Activated T-cell treated with anti-CD3 and anti-CD28 coated beads, Interleukin-2, amount 50 U/mL, for 1 hour (primary cell): ENCODE results near the gene MGME1.
"Not testable (repeated sequence)": the region's sequence is repeated elsewhere in the genome, so short reads cannot be mapped to it uniquely, and the experiment has no call there.

Experiments used
- DNase-seq: peaks from one replicate; pipeline ENCODE4 v3.0.0-alpha.2; 2020

Gene MGME1

GRCh38 chr20:17998446-17998845 lies 29.6 kb downstream of the MGME1 start:
- no peak for DNase-seq

- DNase-seq: no peak
These were observed 30.7 kb downstream of the MGME1 start for GRCh38 chr20:17999566-17999965.

GRCh38 chr20:18001131-18001921 lies 32.5 kb downstream of the MGME1 start:
- no peak for DNase-seq

GRCh38 chr20:18003897-18004296 lies 35.1 kb downstream of the MGME1 start:
- DNase-seq: no peak

- DNase-seq: no peak
These were observed 35.7 kb downstream of the MGME1 start for GRCh38 chr20:18004384-18005031.

GRCh38 chr20:18005170-18005989 lies 36.6 kb downstream of the MGME1 start:
- no peak for DNase-seq

GRCh38 chr20:18005990-18006364 lies 37.2 kb downstream of the MGME1 start:
- DNase-seq: no peak

- DNase-seq: no peak
These were observed 37.9 kb downstream of the MGME1 start for GRCh38 chr20:18006684-18007083.

- no peak for DNase-seq
These were observed 38.9 kb downstream of the MGME1 start for GRCh38 chr20:18007534-18008292.

- DNase-seq: no peak
These were observed 40.3 kb downstream of the MGME1 start for GRCh38 chr20:18009116-18009515.

GRCh38 chr20:18011482-18011881 lies 42.7 kb downstream of the MGME1 start:
- DNase-seq: no peak

GRCh38 chr20:18011951-18012645 lies 43.3 kb downstream of the MGME1 start:
- no peak for DNase-seq

- no peak for DNase-seq
These were observed 44.1 kb downstream of the MGME1 start for GRCh38 chr20:18012901-18013300.

- DNase-seq: no peak
These were observed 45.6 kb downstream of the MGME1 start for GRCh38 chr20:18014411-18014810.

- DNase-seq: no peak
These were observed 48.0 kb downstream of the MGME1 start for GRCh38 chr20:18016772-18017171.

- no peak for DNase-seq
These were observed 49.3 kb downstream of the MGME1 start for GRCh38 chr20:18018100-18018499.

GRCh38 chr20:18019068-18019467 lies 50.2 kb downstream of the MGME1 start:
- no peak for DNase-seq

GRCh38 chr20:18020931-18021330 lies 52.1 kb downstream of the MGME1 start:
- no peak for DNase-seq

- no peak for DNase-seq
These were observed 55.8 kb downstream of the MGME1 start for GRCh38 chr20:18024606-18025127.

GRCh38 chr20:18027011-18027410 lies 58.2 kb downstream of the MGME1 start:
- not testable (repeated sequence) for DNase-seq

- DNase-seq: no peak
These were observed 61.2 kb downstream of the MGME1 start for GRCh38 chr20:18030020-18030419.

GRCh38 chr20:18031050-18031449 lies 62.2 kb downstream of the MGME1 start:
- no peak for DNase-seq
